GM12878 (cell line): Measurements from ENCODE around the gene ZNF511. TPM values are rescaled to one million over a fixed set of nuclear protein-coding genes. Genes with fewer than 3 reads are reported as not detected.

Experiments used
- ATAC-seq: fragments of 200-7000 bp; cut with Tn5 transposase; 3 replicates; pipeline ENCODE4 v1.9.1; 2020; ENCODE audit warnings: mild to moderate bottlenecking, moderate library complexity
- BruUV-seq: library from RNA; stranded (reverse); fragments of 400-500 nt; replicated peaks from 2 replicates; lab custom pipeline; 2021; lab: Mats Ljungman, UMichigan
- CTCF ChIA-PET: fragments of 300-600 bp; sonication (Branson Sonifier 250); formaldehyde crosslinking; extraction: SDS; loops from one replicate; lab custom pipeline; 2021; ENCODE audit warnings: inconsistent platforms; lab: Yijun Ruan, JAX
- POLR2A ChIA-PET: fragments of 350-600 bp; formaldehyde crosslinking; extraction: SDS; loops from one replicate; lab custom pipeline; 2021; ENCODE audit warnings: inconsistent platforms; lab: Charles Lee
- RAD21 ChIA-PET: fragments of 300-600 bp; sonication (Branson Sonifier 250); formaldehyde crosslinking; loops from one replicate; lab custom pipeline; 2023; ENCODE audit warnings: antibody characterized with exemption; ENCODE audit not compliant: unreplicated experiment; lab: Charles Lee
- SMC1A ChIA-PET: fragments of 300-600 bp; sonication (Branson Sonifier 250); formaldehyde crosslinking; loops from one replicate; lab custom pipeline; 2023; ENCODE audit not compliant: unreplicated experiment, uncharacterized antibody; lab: Charles Lee
- DNase-seq: peaks from one replicate; pipeline ENCODE4 v3.0.0-alpha.2; 2011; ENCODE audit warnings: low read depth, low spot score
- FAIRE-seq: peaks from 3 replicates; lab custom pipeline; 2011; peaks lifted over from hg19 to GRCh38; lab: Jason Lieb, UNC
- H2AFZ ChIP-seq: 2 replicates; pipeline ENCODE4 v1.6.0; 2011; ENCODE audit warnings: low read depth, low read length, control low read depth; ENCODE audit not compliant: control insufficient read depth
- H3K27ac ChIP-seq: 2 replicates; pipeline ENCODE4 v1.5.1; 2011; ENCODE audit warnings: control low read depth; ENCODE audit not compliant: control insufficient read depth, insufficient read depth
- H3K27me3 ChIP-seq, 2 experiments: replicated peaks in 1 of 2; 2 replicates each; pipeline versions ENCODE4 v1.6.0 to v1.6.1; 2011; ENCODE audit warnings: low read length in 1 of 2; ENCODE audit not compliant: control insufficient read depth in 2 of 2, insufficient read depth in 2 of 2
- H3K36me3 ChIP-seq, 2 experiments: 2 replicates each; pipeline ENCODE4 v1.5.1; 2011; ENCODE audit warnings: low read length in 1 of 2; ENCODE audit not compliant: control insufficient read depth in 2 of 2, insufficient read depth in 2 of 2
- H3K4me1 ChIP-seq: 2 replicates; pipeline ENCODE4 v1.6.1; 2011; ENCODE audit warnings: mild to moderate bottlenecking, low read length, moderate library complexity, mixed read lengths; ENCODE audit not compliant: control insufficient read depth, insufficient read depth
- H3K4me2 ChIP-seq: 2 replicates; pipeline ENCODE4 v1.6.0; 2011; ENCODE audit warnings: control low read depth; ENCODE audit not compliant: control insufficient read depth, insufficient read depth
- H3K4me3 ChIP-seq: fragments of 200-600 bp; sonication (generic); 2 replicates; pipeline ENCODE4 v1.5.1; 2016
- H3K79me2 ChIP-seq: 2 replicates; pipeline ENCODE4 v1.6.0; 2011; ENCODE audit warnings: low read length; ENCODE audit not compliant: control insufficient read depth, insufficient read depth
- H3K9ac ChIP-seq: 2 replicates; pipeline ENCODE4 v1.8.0; 2011; ENCODE audit warnings: low read length, control low read depth, mixed read lengths; ENCODE audit not compliant: control insufficient read depth, insufficient read depth
- H3K9me3 ChIP-seq: replicated peaks from 3 replicates; pipeline ENCODE4 v1.5.1; 2011; ENCODE audit warnings: mild to moderate bottlenecking, low read length; ENCODE audit not compliant: control insufficient read depth, insufficient read depth
- H4K20me1 ChIP-seq: 2 replicates; pipeline ENCODE4 v1.6.0; 2011; ENCODE audit not compliant: control insufficient read depth, insufficient read depth
- EED ChIP-seq: sonication (generic); IDR thresholded peaks from 2 replicates; pipeline ENCODE4 v1.6.1; 2016; ENCODE audit warnings: antibody characterized with exemption, low read depth
- FOXM1 ChIP-seq: IDR thresholded peaks from 2 replicates; pipeline ENCODE4 v1.6.1; 2012; ENCODE audit warnings: low read depth, mild to moderate bottlenecking, inconsistent platforms, low read length, moderate library complexity
- HCFC1 ChIP-seq: fragments of 150-350 bp; IDR thresholded peaks from 2 replicates; pipeline ENCODE4 v1.6.1; 2014; ENCODE audit warnings: low read length
- HDAC2 ChIP-seq: fragments of 200-600 bp; sonication (generic); IDR thresholded peaks from 2 replicates; pipeline ENCODE4 v1.6.1; 2017
- IKZF1 ChIP-seq: fragments of 450-650 bp; conservative IDR thresholded peaks from 2 replicates; pipeline ENCODE4 v1.6.1; 2017; ENCODE audit warnings: antibody characterized with exemption, mild to moderate bottlenecking
- NR2F1 ChIP-seq: fragments of 450-650 bp; conservative IDR thresholded peaks from 2 replicates; pipeline ENCODE4 v1.6.1; 2017; ENCODE audit warnings: mild to moderate bottlenecking
- NRF1 ChIP-seq: conservative IDR thresholded peaks from 2 replicates; pipeline ENCODE4 v1.6.1; 2011; ENCODE audit warnings: mild to moderate bottlenecking, low read depth, low read length, improper control_type of control experiment
- PAX8 ChIP-seq: fragments of 450-650 bp; IDR thresholded peaks from 2 replicates; pipeline ENCODE4 v1.6.1; 2017; ENCODE audit warnings: mild to moderate bottlenecking, moderate library complexity
- TCF12 ChIP-seq: IDR thresholded peaks from 2 replicates; pipeline ENCODE4 v1.6.1; 2011; ENCODE audit warnings: low read depth, mild to moderate bottlenecking, low read length
- ZBTB40 ChIP-seq: fragments of 450-650 bp; IDR thresholded peaks from 2 replicates; pipeline ENCODE4 v1.6.1; 2016; ENCODE audit warnings: mild to moderate bottlenecking, moderate library complexity, borderline replicate concordance
- ZSCAN29 ChIP-seq: fragments of 450-650 bp; IDR thresholded peaks from 2 replicates; pipeline ENCODE4 v1.6.1; 2017; ENCODE audit warnings: mild to moderate bottlenecking, moderate library complexity
- WGBS: methylation state at CpG from one replicate; pipeline ENCODE4 v1.1.6; 2016; ENCODE audit warnings: low lambda C conversion rate; ENCODE audit not compliant: insufficient replicate concordance, insufficient coverage; ENCODE audit errors: missing lambda C conversion rate; 5-methylcytosine and 5-hydroxymethylcytosine counted together
- in situ Hi-C: fragments of 300-500 bp; cut with MboI; formaldehyde crosslinking; loops from 9 replicates; pipeline ENCODE4 v1.14.3; 2018; ENCODE audit warnings: mixed read lengths
- intact Hi-C: fragments of 100-400 bp; cut with micrococcal nuclease; formaldehyde crosslinking; loops from one replicate; pipeline ENCODE4 v1.14.2; 2022; ENCODE audit not compliant: unreplicated experiment
- polyA plus RNA-seq, 11 experiments: library from polyadenylated mRNA; depleted of rRNA in 4 of 11; unstranded in 6 of 11; stranded (reverse) in 5 of 11; fragments of >200 nt; fragmentation: Nextera tagmentation in 4 of 11; fragmentation: Illumina TruSeq in 1 of 11; extraction: Ambion mirVana in 4 of 11; extraction: Trizol in 1 of 11; gene quantifications; 1 replicate in 1 of 11; 2 replicates in 10 of 11; pipeline versions ENCODE4 v1.2.1 to v1.2.3, GENCODE V29; 2011 to 2016; ENCODE audit warnings: inconsistent platforms in 2 of 11, missing spikeins in 2 of 11, low read depth in 1 of 11
- total RNA-seq, 4 experiments: library from RNA; depleted of rRNA in 3 of 4; stranded (reverse); fragments of >200 nt in 3 of 4; fragmentation: Illumina TruSeq in 1 of 4; extraction: Trizol in 1 of 4; gene quantifications; 2 replicates each; pipeline versions ENCODE4 v1.2.1 to v1.2.3, GENCODE V29; 2013 to 2021
- TF ChIP-seq, protein P1 (sequence below): fragments of 450-650 bp; IDR thresholded peaks from 2 replicates; pipeline ENCODE4 v1.6.1; 2017; ENCODE audit warnings: antibody characterized with exemption, mild to moderate bottlenecking, moderate library complexity
- TF ChIP-seq, protein P2 (sequence below): fragments of 450-650 bp; IDR thresholded peaks from 2 replicates; pipeline ENCODE4 v1.6.1; 2018; ENCODE audit warnings: mild to moderate bottlenecking, low read depth, moderate library complexity; ENCODE audit not compliant: partially characterized antibody

Gene ZNF511
- total and polyA plus RNA-seq, 10 of the 15 experiments (the other 5 are each of a cell fraction or from before 2014, with no cell fraction given) = 0.58 to 110 (median 32.0) TPM

- RAD21 ChIA-PET = no interaction called here
- CTCF ChIA-PET = no interaction called here
- TF ChIP-seq, protein P1, sequence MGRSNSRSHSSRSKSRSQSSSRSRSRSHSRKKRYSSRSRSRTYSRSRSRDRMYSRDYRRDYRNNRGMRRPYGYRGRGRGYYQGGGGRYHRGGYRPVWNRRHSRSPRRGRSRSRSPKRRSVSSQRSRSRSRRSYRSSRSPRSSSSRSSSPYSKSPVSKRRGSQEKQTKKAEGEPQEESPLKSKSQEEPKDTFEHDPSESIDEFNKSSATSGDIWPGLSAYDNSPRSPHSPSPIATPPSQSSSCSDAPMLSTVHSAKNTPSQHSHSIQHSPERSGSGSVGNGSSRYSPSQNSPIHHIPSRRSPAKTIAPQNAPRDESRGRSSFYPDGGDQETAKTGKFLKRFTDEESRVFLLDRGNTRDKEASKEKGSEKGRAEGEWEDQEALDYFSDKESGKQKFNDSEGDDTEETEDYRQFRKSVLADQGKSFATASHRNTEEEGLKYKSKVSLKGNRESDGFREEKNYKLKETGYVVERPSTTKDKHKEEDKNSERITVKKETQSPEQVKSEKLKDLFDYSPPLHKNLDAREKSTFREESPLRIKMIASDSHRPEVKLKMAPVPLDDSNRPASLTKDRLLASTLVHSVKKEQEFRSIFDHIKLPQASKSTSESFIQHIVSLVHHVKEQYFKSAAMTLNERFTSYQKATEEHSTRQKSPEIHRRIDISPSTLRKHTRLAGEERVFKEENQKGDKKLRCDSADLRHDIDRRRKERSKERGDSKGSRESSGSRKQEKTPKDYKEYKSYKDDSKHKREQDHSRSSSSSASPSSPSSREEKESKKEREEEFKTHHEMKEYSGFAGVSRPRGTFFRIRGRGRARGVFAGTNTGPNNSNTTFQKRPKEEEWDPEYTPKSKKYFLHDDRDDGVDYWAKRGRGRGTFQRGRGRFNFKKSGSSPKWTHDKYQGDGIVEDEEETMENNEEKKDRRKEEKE = no peak
- TF ChIP-seq ZSCAN29 (no peak), TCF12 (no peak), PAX8 (no peak), ZBTB40 (no peak), HDAC2 (no peak), IKZF1 (no peak), EED (no peak), NR2F1 (no peak), FOXM1 (no peak), NRF1 (no peak), HCFC1 (no peak)
- TF ChIP-seq, protein P2, sequence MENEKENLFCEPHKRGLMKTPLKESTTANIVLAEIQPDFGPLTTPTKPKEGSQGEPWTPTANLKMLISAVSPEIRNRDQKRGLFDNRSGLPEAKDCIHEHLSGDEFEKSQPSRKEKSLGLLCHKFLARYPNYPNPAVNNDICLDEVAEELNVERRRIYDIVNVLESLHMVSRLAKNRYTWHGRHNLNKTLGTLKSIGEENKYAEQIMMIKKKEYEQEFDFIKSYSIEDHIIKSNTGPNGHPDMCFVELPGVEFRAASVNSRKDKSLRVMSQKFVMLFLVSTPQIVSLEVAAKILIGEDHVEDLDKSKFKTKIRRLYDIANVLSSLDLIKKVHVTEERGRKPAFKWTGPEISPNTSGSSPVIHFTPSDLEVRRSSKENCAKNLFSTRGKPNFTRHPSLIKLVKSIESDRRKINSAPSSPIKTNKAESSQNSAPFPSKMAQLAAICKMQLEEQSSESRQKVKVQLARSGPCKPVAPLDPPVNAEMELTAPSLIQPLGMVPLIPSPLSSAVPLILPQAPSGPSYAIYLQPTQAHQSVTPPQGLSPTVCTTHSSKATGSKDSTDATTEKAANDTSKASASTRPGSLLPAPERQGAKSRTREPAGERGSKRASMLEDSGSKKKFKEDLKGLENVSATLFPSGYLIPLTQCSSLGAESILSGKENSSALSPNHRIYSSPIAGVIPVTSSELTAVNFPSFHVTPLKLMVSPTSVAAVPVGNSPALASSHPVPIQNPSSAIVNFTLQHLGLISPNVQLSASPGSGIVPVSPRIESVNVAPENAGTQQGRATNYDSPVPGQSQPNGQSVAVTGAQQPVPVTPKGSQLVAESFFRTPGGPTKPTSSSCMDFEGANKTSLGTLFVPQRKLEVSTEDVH = no peak
Measured at GRCh38 chr10:133341983-133342382, 33.3 kb downstream of the ZNF511 start.

More at GRCh38 chr10:133341983-133342382, 33.3 kb downstream of the ZNF511 start:
- 47% methylated on average over 4 of the region's 4 CpGs for WGBS
- no peaks in the 10 kb centered on the region for H3K36me3 ChIP-seq
- ChIA-PET POLR2A (no interaction called here), SMC1A (no interaction called here)
- no peak overlapping the region for H2AFZ ChIP-seq
- no peaks in the 10 kb centered on the region for H3K79me2 ChIP-seq
- H4K20me1 ChIP-seq = no peaks in the 10 kb centered on the region
- no peak overlapping the region for H3K4me2 ChIP-seq
- ATAC-seq = no peak
- intact Hi-C loops = no loop called here
- no TSS peak for BruUV-seq
- no peak overlapping the region for H3K9ac ChIP-seq
- in situ Hi-C loops = no loop called here
- no peak overlapping the region for H3K27ac ChIP-seq
- no peaks in the 10 kb centered on the region; the same call in 2 of the 3 replicates for H3K9me3 ChIP-seq
- peaks cover 0 to 4% of the 10 kb centered on the region in 2 experiments; a peak in 2 of 4 replicates for H3K27me3 ChIP-seq
- no peak overlapping the region for H3K4me3 ChIP-seq
- DNase-seq = no peak
- FAIRE-seq = no peak
- H3K4me1 ChIP-seq = no peaks in the 10 kb centered on the region
